Measurements from ENCODE around the gene RNGTT. TPM values are rescaled to one million over a fixed set of nuclear protein-coding genes. Genes with fewer than 3 reads are reported as not detected.

RNGTT gene
- total RNA-seq, 1 experiment from 2014 or later: 15.2 TPM

GRCh38 chr6:88650029-88650619, 313.3 kb downstream of the RNGTT start:
- Histone ChIP-seq H3K79me2 (ENCODE audit: low read depth) (no peaks in the 10 kb centered on the region), H3K4me3 (no peak overlapping the region), H3K9me3 (ENCODE audit: insufficient read depth, low read depth) (no peaks in the 10 kb centered on the region), H3K4me1 (replicated peaks; ENCODE audit: insufficient read depth) (no peaks in the 10 kb centered on the region), H3K27ac (no peak overlapping the region), H3K27me3 (ENCODE audit: insufficient read depth, low read depth) (no peaks in the 10 kb centered on the region), H4K20me1 (ENCODE audit: insufficient read depth) (no peaks in the 10 kb centered on the region), H3K4me2 (no peak overlapping the region), H3K36me3 (ENCODE audit: low read depth) (no peaks in the 10 kb centered on the region), H2AFZ (no peak overlapping the region), H3K9me2 (ENCODE audit: insufficient read depth) (no peaks in the 10 kb centered on the region), H3F3A (ENCODE audit: insufficient read depth, low read depth) (no peaks in the 10 kb centered on the region)
- intact Hi-C loops (cut with micrococcal nuclease; ENCODE audit: unreplicated experiment): no loop called here
- TF ChIP-seq EZH2 (IDR thresholded peaks at IDR 0.05; ENCODE audit: low read depth) (no peak), CTCF (conservative IDR thresholded peaks at IDR 0.05) (no peak)
- POLR2A ChIA-PET (ENCODE audit: unreplicated experiment): no interaction called here
- no peak for DNase-seq
- CTCF ChIA-PET: interaction anchor here (0.6 kb wide), 1 partner anchor 706 kb away, joined by 3 read pairs; no protein-coding TSS in a partner anchor
- BruUV-seq (replicated peaks): no TSS peak

- Histone ChIP-seq H3K4me3 (no peak overlapping the region), H3K4me2 (no peak overlapping the region), H4K20me1 (ENCODE audit: insufficient read depth) (no peaks in the 10 kb centered on the region), H2AFZ (no peak overlapping the region), H3K27ac (no peak overlapping the region), H3K36me3 (ENCODE audit: low read depth) (no peaks in the 10 kb centered on the region), H3K27me3 (ENCODE audit: insufficient read depth, low read depth) (no peaks in the 10 kb centered on the region), H3K4me1 (replicated peaks; ENCODE audit: insufficient read depth) (no peaks in the 10 kb centered on the region), H3F3A (ENCODE audit: insufficient read depth, low read depth) (no peaks in the 10 kb centered on the region), H3K9me3 (ENCODE audit: insufficient read depth, low read depth) (no peaks in the 10 kb centered on the region), H3K79me2 (ENCODE audit: low read depth) (no peaks in the 10 kb centered on the region), H3K9me2 (ENCODE audit: insufficient read depth) (no peaks in the 10 kb centered on the region)
- BruUV-seq (replicated peaks): no TSS peak
- DNase-seq: no peak
- TF ChIP-seq EZH2 (IDR thresholded peaks at IDR 0.05; ENCODE audit: low read depth): no peak
- no peak for TF ChIP-seq CTCF (conservative IDR thresholded peaks at IDR 0.05)
- intact Hi-C loops (cut with micrococcal nuclease; ENCODE audit: unreplicated experiment): no loop called here
- CTCF ChIA-PET: no interaction called here
- POLR2A ChIA-PET (ENCODE audit: unreplicated experiment): no interaction called here
Measured at GRCh38 chr6:88641178-88641903, 322.1 kb downstream of the RNGTT start.

- Histone ChIP-seq H3K36me3 (ENCODE audit: low read depth) (no peaks in the 10 kb centered on the region), H3K27me3 (ENCODE audit: insufficient read depth, low read depth) (no peaks in the 10 kb centered on the region), H3F3A (ENCODE audit: insufficient read depth, low read depth) (no peaks in the 10 kb centered on the region), H3K9me3 (ENCODE audit: insufficient read depth, low read depth) (no peaks in the 10 kb centered on the region), H3K79me2 (ENCODE audit: low read depth) (no peaks in the 10 kb centered on the region), H3K9me2 (ENCODE audit: insufficient read depth) (no peaks in the 10 kb centered on the region), H3K27ac (no peak overlapping the region), H3K4me1 (replicated peaks; ENCODE audit: insufficient read depth) (no peaks in the 10 kb centered on the region), H3K4me3 (no peak overlapping the region), H3K4me2 (no peak overlapping the region), H2AFZ (no peak overlapping the region), H4K20me1 (ENCODE audit: insufficient read depth) (no peaks in the 10 kb centered on the region)
- no peak for DNase-seq
- intact Hi-C loops (cut with micrococcal nuclease; ENCODE audit: unreplicated experiment): no loop called here
- BruUV-seq (replicated peaks): no TSS peak
- POLR2A ChIA-PET (ENCODE audit: unreplicated experiment): no interaction called here
- TF ChIP-seq CTCF (conservative IDR thresholded peaks at IDR 0.05): no peak
- TF ChIP-seq EZH2 (IDR thresholded peaks at IDR 0.05; ENCODE audit: low read depth): no peak
- CTCF ChIA-PET: no interaction called here
Measured at GRCh38 chr6:88637761-88638545, 325.5 kb downstream of the RNGTT start.
